Large intestine (tissue), 12 donors: ENCODE results near the gene SPDYE18. TPM values are rescaled to one million over a fixed set of nuclear protein-coding genes. Genes with fewer than 3 reads are reported as not detected.
"Not testable (repeated sequence)": the region's sequence is repeated elsewhere in the genome, so short reads cannot be mapped to it uniquely, and the experiment has no call there.

Experiments
- DNase-seq, 2 donors: peaks; one replicate each; pipeline versions ENCODE4 v3.0.0 to v3.0.0-alpha.2; 2013
- H3K27ac ChIP-seq: one replicate; pipeline ENCODE4 v1.5.1; 2013; ENCODE audit warnings: low read length
- H3K27me3 ChIP-seq: 2 replicates; pipeline ENCODE4 v1.6.1; 2013; ENCODE audit warnings: low read length; ENCODE audit not compliant: control insufficient read depth, insufficient read depth
- H3K36me3 ChIP-seq: 2 replicates; pipeline ENCODE4 v1.6.1; 2013; ENCODE audit warnings: low read length; ENCODE audit not compliant: control insufficient read depth, insufficient read depth
- H3K4me1 ChIP-seq: one replicate; pipeline ENCODE4 v1.6.1; 2013; ENCODE audit warnings: low read length; ENCODE audit not compliant: control insufficient read depth, insufficient read depth
- H3K4me3 ChIP-seq: one replicate; pipeline ENCODE4 v1.5.1; 2013; ENCODE audit warnings: low read length
- H3K9me3 ChIP-seq: one replicate; pipeline ENCODE4 v1.6.1; 2013; ENCODE audit warnings: mild to moderate bottlenecking, low read depth, low read length, moderate library complexity; ENCODE audit not compliant: control insufficient read depth
- WGBS: methylation state at CpG from one replicate; pipeline ENCODE4 v1.1.5; 2013; ENCODE audit warnings: low lambda C conversion rate; ENCODE audit not compliant: insufficient coverage; 5-methylcytosine and 5-hydroxymethylcytosine counted together
- long read RNA-seq, 11 donors: transcript quantifications; one replicate each; lab custom pipeline, GENCODE V29; 2026
- polyA plus RNA-seq: library from polyadenylated mRNA; unstranded; fragments of 120-200 nt; gene quantifications from one replicate; pipeline ENCODE4 v1.2.1, GENCODE V29; 2013

Gene SPDYE18, protein sequence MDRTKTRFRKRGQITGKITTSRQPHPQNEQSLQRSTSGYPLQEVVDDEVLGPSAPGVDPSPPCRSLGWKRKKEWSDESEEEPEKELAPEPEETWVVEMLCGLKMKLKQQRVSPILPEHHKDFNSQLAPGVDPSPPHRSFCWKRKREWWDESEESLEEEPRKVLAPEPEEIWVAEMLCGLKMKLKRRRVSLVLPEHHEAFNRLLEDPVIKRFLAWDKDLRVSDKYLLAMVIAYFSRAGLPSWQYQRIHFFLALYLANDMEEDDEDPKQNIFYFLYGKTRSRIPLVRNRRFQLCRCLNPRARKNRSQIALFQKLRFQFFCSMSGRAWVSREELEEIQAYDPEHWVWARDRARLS
- 1.2 TPM for polyA plus RNA-seq
- long read RNA-seq, donor 1 = 0 reads
- long read RNA-seq, donor 2 = 0 reads
- long read RNA-seq, donor 3 = 0 reads
- long read RNA-seq, donor 4 = 0 reads
- long read RNA-seq, donor 5 = 0 reads
- long read RNA-seq, donor 6 = 0 reads
- long read RNA-seq, donor 7 = 0 reads
- long read RNA-seq, donor 8 = 0 reads
- long read RNA-seq, donor 9 = 0 reads
- long read RNA-seq, donor 10 = 0 reads
- long read RNA-seq, donor 11 = 0 reads

DNA sequence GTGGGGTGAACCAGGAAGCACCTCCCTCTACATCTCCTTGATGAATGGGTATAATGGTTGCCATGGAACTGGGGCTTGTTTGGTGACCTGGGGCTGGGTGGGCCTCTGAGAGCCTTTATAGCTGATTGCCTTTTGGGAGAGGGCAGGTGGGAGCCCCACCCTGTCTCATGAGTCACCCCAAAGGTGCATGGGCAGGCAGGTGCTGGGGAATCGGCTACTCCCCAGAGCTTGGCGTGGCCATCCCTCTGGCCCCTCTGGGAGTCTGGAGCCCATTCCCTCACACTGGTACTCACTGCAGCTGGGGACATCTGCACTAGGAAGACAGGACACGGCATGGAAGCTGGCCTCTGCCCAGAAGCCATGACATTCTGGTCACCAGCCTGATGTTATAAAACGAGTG lies at the start of gene SPDYE18:
Gene SPDYE18, minus strand, starts transcription at position 2 of the 400 bp plus-strand sequence. CDS start 2,046 bp downstream, outside the sequence.
- WGBS = no CpG with 5 or more reads among the region's 4 CpGs
- not testable (repeated sequence) for H3K4me1 ChIP-seq, H3K9me3 ChIP-seq, H3K27me3 ChIP-seq, H3K27ac ChIP-seq, H3K36me3 ChIP-seq, H3K4me3 ChIP-seq
- peak in 1 of 2 donors; percentile 1 for DNase-seq

DNA sequence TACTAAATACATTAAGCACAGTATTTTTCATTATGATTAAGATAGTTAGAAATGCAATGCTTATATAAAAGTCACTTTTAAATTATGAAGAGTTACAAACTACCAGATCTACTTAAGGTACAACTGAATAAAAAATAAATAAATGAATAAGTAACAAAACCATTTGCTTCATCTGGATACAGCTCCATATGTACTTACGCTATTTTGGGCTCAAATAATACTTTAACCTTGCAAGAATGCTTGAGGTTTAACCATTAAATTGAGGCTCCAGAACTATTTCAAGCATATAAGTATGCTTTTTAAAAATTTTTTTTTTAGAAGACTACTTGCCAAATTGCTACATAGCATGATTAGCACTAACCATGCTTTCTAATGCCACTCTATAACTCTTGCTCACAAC lies 46.0 kb upstream of the SPDYE18 start:
- H3K36me3 ChIP-seq, H3K27me3 ChIP-seq, H3K4me1 ChIP-seq, H3K4me3 ChIP-seq, H3K27ac ChIP-seq, DNase-seq, H3K9me3 ChIP-seq: not testable (repeated sequence)
- WGBS = 67% methylated on average over 1 of the region's 1 CpG

DNA sequence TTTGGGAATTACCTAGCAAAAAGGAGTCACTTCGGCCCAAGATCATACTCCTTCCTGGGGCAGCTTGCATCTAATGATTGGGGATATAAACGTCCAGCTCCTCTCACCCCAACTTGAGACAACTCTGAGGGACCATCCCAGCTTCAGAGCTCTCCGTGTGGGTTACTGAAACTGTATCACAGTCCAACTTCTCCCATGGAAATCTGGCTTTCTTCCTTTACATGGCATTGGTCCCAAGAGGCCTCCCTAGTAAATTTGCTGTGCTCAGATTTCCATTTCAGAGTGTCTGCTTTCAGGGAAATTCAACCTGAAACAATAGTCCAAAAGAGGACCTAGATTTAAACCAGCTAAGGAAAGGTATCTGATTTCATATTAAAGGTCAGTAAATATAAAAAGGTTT lies 45.3 kb upstream of the SPDYE18 start:
- no CpG with 5 or more reads among the region's 3 CpGs for WGBS
- not testable (repeated sequence) for H3K4me1 ChIP-seq, H3K27ac ChIP-seq, H3K27me3 ChIP-seq, H3K9me3 ChIP-seq, DNase-seq, H3K36me3 ChIP-seq, H3K4me3 ChIP-seq

DNA sequence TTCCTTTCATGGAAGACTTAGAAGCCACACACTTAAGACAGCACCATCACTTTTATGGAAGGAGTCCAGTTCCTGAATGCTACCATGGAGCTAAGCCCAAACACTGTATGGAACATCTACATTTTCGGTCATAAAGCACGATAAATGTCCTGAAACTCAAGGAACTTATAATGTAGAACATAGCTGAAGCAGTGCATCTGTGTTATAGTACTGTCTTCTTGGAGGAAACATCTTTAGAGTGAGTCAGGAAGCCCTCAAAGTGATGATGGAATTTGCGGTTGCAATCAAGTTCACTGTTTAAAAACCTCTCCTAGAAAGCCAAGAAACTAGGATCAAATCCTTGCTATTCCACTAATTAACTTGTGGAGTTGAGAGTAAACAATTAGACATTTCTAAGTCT lies 43.5 kb upstream of the SPDYE18 start:
- H3K9me3 ChIP-seq, H3K27ac ChIP-seq, H3K4me1 ChIP-seq, H3K36me3 ChIP-seq, DNase-seq, H3K27me3 ChIP-seq, H3K4me3 ChIP-seq: not testable (repeated sequence)
- WGBS = no CpG with 5 or more reads among the region's 3 CpGs

DNA sequence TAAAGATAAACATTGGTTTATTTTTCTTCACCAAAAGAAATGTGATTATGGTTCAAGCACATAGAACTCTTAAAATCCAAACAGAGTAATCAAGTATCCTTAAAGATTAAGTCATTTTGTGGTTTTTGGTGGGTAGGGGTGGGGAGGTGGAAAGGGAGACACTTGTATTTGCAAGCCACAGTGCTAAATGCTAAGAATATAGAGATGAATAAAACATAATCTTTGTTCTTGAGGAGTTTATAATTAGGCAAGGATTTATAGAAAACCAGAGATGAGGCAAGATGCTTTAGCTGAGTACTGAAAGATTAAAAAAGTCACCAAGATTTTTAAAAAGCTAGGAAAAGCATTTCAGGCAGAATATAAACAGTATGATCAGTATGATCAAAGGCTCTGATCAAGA lies 40.3 kb upstream of the SPDYE18 start:
- H3K27me3 ChIP-seq, H3K36me3 ChIP-seq, H3K9me3 ChIP-seq, H3K4me1 ChIP-seq, H3K4me3 ChIP-seq, DNase-seq, H3K27ac ChIP-seq: not testable (repeated sequence)

DNA sequence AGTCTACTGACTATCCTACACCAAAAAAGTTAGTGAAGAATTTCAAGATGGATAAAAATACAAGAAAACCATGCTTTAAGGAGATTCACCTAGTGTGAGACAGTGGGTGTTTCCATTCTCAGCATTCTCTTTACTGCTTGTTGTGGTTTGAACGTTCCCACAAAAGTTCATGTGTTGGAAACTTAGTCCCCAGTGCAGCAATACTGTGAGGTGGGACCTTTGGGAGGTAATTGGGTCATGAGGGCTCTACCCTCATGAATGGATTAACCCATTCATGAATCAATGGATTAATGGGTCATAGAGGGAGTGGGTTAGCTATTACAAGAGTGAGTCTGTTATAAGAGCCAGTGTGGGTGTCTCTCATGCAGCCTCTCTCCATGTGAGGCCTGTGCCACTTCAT lies 38.8 kb upstream of the SPDYE18 start:
- not testable (repeated sequence) for H3K4me3 ChIP-seq, H3K27me3 ChIP-seq, DNase-seq, H3K9me3 ChIP-seq, H3K27ac ChIP-seq, H3K36me3 ChIP-seq, H3K4me1 ChIP-seq
- WGBS = no CpG with 5 or more reads among the region's 1 CpG

DNA sequence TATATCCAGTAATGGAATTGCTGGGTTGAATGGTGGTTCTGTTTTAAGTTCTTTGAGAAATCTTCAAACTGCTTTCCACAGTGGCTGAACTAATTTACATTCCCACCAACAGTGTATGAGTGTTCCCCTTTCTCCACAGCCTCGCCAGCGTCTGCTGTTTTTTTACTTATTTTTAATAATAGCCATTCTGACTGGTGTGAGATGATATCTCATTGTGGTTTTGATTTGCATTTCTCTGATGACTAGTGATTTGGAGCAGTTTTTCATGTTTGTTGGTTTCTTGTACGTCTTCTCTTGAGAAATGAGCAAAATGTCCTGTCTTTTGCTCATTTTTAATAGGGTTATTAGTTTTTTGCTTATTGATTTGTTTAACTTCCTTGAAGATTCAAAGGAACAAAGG lies 38.1 kb upstream of the SPDYE18 start:
- not testable (repeated sequence) for H3K36me3 ChIP-seq, DNase-seq, H3K27me3 ChIP-seq, H3K4me3 ChIP-seq, H3K9me3 ChIP-seq, H3K27ac ChIP-seq, H3K4me1 ChIP-seq
- no CpG with 5 or more reads among the region's 3 CpGs for WGBS

DNA sequence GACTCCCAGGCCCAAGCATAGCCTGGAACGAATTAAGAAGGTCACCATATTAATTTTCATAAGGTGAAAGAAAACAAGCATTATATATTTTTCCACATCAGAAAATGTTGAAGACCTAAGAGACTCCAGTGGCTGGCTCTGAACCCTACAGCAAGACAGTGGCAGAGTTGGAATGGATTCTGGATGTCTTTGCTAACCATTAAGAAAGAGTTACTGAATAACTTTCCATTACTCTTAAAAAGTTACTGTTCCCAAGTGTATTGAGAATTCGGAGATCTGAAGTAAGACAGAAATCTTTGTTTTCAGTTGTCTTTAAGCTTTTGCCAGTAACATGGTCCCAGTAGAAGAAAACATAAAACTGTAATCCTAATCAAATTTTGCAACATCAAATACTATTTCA lies 29.9 kb upstream of the SPDYE18 start:
- H3K27me3 ChIP-seq, H3K27ac ChIP-seq, H3K4me3 ChIP-seq, H3K36me3 ChIP-seq, DNase-seq, H3K9me3 ChIP-seq, H3K4me1 ChIP-seq: not testable (repeated sequence)
- no CpG with 5 or more reads among the region's 2 CpGs for WGBS

DNA sequence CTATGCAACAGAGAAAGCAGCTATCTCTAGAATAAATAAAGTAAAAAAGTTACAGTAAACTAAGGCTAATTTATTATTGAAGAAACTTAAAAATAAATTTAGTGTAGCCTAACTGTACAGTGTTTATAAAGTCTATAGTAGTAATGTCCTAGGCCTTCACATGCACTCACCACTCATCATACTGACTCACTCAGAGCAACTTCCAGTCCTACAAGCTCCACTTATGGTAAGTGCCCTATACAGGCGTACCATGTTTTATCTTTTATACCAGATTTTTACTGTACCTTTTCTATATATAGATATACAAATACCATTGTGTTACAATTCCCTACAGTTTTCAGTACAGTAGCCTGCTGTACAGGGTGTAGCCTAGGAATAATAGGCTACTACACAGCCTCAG lies 19.8 kb upstream of the SPDYE18 start:
- not testable (repeated sequence) for DNase-seq, H3K4me1 ChIP-seq, H3K9me3 ChIP-seq, H3K36me3 ChIP-seq, H3K27me3 ChIP-seq, H3K4me3 ChIP-seq, H3K27ac ChIP-seq
- no CpG with 5 or more reads among the region's 1 CpG for WGBS

DNA sequence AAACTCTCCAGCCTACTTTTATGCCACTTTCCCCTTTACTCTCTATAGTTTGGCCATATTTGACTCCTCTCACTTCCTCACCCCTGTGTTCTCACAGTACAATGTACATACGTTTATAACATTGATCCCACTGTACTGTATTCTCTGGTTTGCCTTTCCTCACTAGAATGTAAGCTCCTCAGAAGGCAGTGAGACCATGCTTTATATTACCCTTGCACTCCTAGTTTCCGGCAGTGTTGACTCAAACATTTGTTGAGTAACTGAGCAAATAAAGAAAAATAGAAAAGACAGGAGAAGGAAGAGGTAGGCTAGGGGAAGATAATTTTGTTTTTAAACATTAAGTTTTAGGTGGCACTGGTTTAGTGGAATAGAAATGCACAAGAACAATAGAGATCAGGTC lies 17.9 kb upstream of the SPDYE18 start:
- not testable (repeated sequence) for H3K27ac ChIP-seq, H3K36me3 ChIP-seq, H3K4me3 ChIP-seq, H3K27me3 ChIP-seq, H3K9me3 ChIP-seq, H3K4me1 ChIP-seq, DNase-seq
- no CpG with 5 or more reads among the region's 2 CpGs for WGBS

DNA sequence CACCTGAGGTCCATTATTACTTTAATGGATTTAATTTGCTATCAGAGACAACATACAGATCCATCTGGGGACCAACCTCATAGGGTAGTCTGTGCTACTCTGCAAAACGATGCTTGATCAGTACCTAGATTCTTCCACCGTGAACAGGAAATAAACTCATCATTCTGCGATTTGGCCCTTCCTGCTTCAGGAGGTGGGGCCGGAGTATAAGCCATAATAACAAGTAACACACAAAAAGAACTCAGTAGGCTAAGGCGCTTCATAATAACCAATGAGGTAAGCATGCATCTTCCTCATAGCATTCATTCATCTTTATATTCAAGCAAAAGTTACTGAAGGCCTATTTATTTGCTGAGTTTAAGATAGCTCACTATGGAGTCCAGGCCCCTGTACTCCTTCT lies 17.3 kb upstream of the SPDYE18 start:
- H3K27me3 ChIP-seq, DNase-seq, H3K4me1 ChIP-seq, H3K9me3 ChIP-seq, H3K27ac ChIP-seq, H3K4me3 ChIP-seq, H3K36me3 ChIP-seq: not testable (repeated sequence)
- no CpG with 5 or more reads among the region's 5 CpGs for WGBS
